ENCODE results near the gene MFSD11.
"Not testable (repeated sequence)": the region's sequence is repeated elsewhere in the genome, so short reads cannot be mapped to it uniquely, and the experiment has no call there.

Gene MFSD11

GRCh38 chr17:76815907-76816589 is 78.1 kb downstream of the MFSD11 start:
- H3K9me3 ChIP-seq (ENCODE audit: control insufficient read depth, low read length); H3K36me3 ChIP-seq (ENCODE audit: control insufficient read depth, insufficient read depth, low read length); H3K4me3 ChIP-seq (ENCODE audit: insufficient read depth, low read depth, low read length); H3K4me1 ChIP-seq (ENCODE audit: control insufficient read depth, insufficient read depth, low read length); H3K27me3 ChIP-seq (ENCODE audit: control insufficient read depth, insufficient read depth, low read length, poor library complexity, severe bottlenecking); H3K27ac ChIP-seq (ENCODE audit: insufficient read depth, low read depth, low read length, poor library complexity, severe bottlenecking): not testable (repeated sequence)
- 77 to 81% methylated on average over 9 of the region's 9 CpGs for WGBS, 2 experiments

GRCh38 chr17:76816590-76817135 is 78.7 kb downstream of the MFSD11 start:
- WGBS, 2 experiments, result 4 to 7% methylated on average over 8 of the region's 8 CpGs
- H3K4me1 ChIP-seq (ENCODE audit: control insufficient read depth, insufficient read depth, low read length), result peaks cover 5% of the 10 kb centered on the region
- H3K27me3 ChIP-seq (ENCODE audit: control insufficient read depth, insufficient read depth, low read length, poor library complexity, severe bottlenecking), result no peaks in the 10 kb centered on the region
- no peaks in the 10 kb centered on the region for H3K36me3 ChIP-seq (ENCODE audit: control insufficient read depth, insufficient read depth, low read length)
- no peaks in the 10 kb centered on the region for H3K9me3 ChIP-seq (ENCODE audit: control insufficient read depth, low read length)
- no peak overlapping the region for H3K27ac ChIP-seq (ENCODE audit: insufficient read depth, low read depth, low read length, poor library complexity, severe bottlenecking)
- no peak overlapping the region for H3K4me3 ChIP-seq (ENCODE audit: insufficient read depth, low read depth, low read length)

GRCh38 chr17:76820039-76820438 is 82.1 kb downstream of the MFSD11 start:
- 53 to 69% methylated on average over 1 of the region's 1 CpG for WGBS, 2 experiments
- H3K4me3 ChIP-seq (ENCODE audit: insufficient read depth, low read depth, low read length), result no peak overlapping the region

DNA sequence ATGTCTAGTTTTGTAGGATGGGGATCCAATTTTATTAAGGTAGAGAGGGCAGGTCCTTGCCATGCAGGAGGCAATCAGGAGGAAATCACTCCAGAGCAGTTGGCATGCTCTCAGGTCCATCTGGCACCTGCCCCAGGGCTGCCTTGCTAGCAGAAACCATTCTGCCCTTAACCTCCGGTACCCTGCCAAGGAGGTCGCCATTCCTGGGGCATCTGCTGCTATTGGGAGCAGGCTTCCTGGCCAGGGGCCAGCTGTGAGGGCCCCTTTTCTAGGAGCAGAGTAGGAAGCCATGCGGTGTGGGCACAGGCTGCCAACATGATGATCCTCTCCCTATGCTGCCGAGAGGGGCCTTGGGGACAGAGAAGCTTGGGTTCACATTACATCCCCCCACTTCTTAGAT is 82.6 kb downstream of the MFSD11 start:
- H3K36me3 ChIP-seq (ENCODE audit: control insufficient read depth, insufficient read depth, low read length), result no peaks in the 10 kb centered on the region
- H3K9me3 ChIP-seq (ENCODE audit: control insufficient read depth, low read length), result no peaks in the 10 kb centered on the region
- WGBS, 2 experiments, result 94 to 97% methylated on average over 4 of the region's 4 CpGs
- no peaks in the 10 kb centered on the region for H3K27me3 ChIP-seq (ENCODE audit: control insufficient read depth, insufficient read depth, low read length, poor library complexity, severe bottlenecking)
- no peak overlapping the region for H3K4me3 ChIP-seq (ENCODE audit: insufficient read depth, low read depth, low read length)
- peaks cover 5% of the 10 kb centered on the region for H3K4me1 ChIP-seq (ENCODE audit: control insufficient read depth, insufficient read depth, low read length)
- H3K27ac ChIP-seq (ENCODE audit: insufficient read depth, low read depth, low read length, poor library complexity, severe bottlenecking), result no peak overlapping the region

More at GRCh38 chr17:76820039-76820438, 82.1 kb downstream of the MFSD11 start:
- H3K27me3 ChIP-seq (ENCODE audit: control insufficient read depth, insufficient read depth, low read length, poor library complexity, severe bottlenecking), result no peaks in the 10 kb centered on the region
- H3K4me1 ChIP-seq (ENCODE audit: control insufficient read depth, insufficient read depth, low read length), result peaks cover 5% of the 10 kb centered on the region
- H3K36me3 ChIP-seq (ENCODE audit: control insufficient read depth, insufficient read depth, low read length), result no peaks in the 10 kb centered on the region
- no peaks in the 10 kb centered on the region for H3K9me3 ChIP-seq (ENCODE audit: control insufficient read depth, low read length)
- H3K27ac ChIP-seq (ENCODE audit: insufficient read depth, low read depth, low read length, poor library complexity, severe bottlenecking), result no peak overlapping the region

DNA sequence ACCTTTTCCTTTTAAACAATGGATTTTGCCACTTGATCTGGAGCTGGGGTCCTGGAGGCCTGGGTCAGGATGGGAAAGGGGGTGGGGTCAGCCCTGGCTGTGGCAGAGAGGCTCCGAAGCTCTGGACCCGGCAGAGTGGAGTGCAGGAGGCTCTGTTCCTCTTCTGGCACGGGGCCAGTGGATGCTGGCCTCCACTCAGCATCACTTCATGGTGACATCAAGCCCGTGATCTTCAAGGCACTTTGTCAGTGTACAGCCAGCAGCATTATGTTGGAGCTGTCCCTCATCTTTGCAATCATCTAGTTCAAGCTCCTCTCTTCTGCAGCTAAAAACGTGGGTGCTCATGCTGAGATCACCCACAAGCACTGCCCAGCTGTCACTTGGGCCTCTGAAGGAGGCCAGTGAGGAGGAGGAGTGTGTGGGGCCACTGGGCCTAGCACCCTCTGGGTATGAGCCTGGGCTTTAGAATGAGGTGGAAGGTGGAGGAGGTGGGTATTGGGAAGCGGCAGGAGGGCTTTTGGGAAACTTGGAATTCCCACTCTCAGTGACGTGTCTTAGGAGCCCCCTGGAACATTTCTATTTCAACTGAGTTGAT is 84.4 kb downstream of the MFSD11 start:
- H3K27ac ChIP-seq (ENCODE audit: insufficient read depth, low read depth, low read length, poor library complexity, severe bottlenecking), result no peak overlapping the region
- no peaks in the 10 kb centered on the region for H3K9me3 ChIP-seq (ENCODE audit: control insufficient read depth, low read length)
- H3K4me3 ChIP-seq (ENCODE audit: insufficient read depth, low read depth, low read length), result no peak overlapping the region
- H3K36me3 ChIP-seq (ENCODE audit: control insufficient read depth, insufficient read depth, low read length), result no peaks in the 10 kb centered on the region
- H3K4me1 ChIP-seq (ENCODE audit: control insufficient read depth, insufficient read depth, low read length), result peaks cover 5% of the 10 kb centered on the region
- no peaks in the 10 kb centered on the region for H3K27me3 ChIP-seq (ENCODE audit: control insufficient read depth, insufficient read depth, low read length, poor library complexity, severe bottlenecking)
- WGBS, 2 experiments, result 83 to 90% methylated on average over 7 of the region's 7 CpGs

DNA sequence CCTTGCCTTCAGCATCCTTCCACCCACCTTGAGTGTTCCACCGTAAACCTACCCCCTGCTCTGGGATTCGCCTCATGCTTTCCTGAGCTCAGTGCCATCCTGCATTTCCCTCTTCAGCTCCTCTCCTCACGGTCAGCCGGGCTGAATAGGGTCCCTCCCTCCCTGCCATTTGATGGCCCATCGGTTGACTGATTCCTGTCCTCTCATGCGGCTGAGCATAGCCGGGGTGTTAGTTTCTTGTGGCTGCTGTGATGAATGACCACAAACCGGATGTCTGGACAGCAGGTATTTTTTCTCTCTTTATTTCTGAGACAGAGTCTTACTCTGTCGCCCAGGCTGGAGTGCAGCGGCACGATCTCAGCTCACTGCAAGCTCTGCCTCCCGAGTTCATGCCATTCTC is 86.2 kb downstream of the MFSD11 start:
- Histone ChIP-seq H3K36me3 (ENCODE audit: control insufficient read depth, insufficient read depth, low read length) (no peaks in the 10 kb centered on the region), H3K4me3 (ENCODE audit: insufficient read depth, low read depth, low read length) (no peak overlapping the region), H3K27me3 (ENCODE audit: control insufficient read depth, insufficient read depth, low read length, poor library complexity, severe bottlenecking) (no peaks in the 10 kb centered on the region), H3K27ac (ENCODE audit: insufficient read depth, low read depth, low read length, poor library complexity, severe bottlenecking) (no peak overlapping the region), H3K9me3 (ENCODE audit: control insufficient read depth, low read length) (no peaks in the 10 kb centered on the region), H3K4me1 (ENCODE audit: control insufficient read depth, insufficient read depth, low read length) (peaks cover 5% of the 10 kb centered on the region)
- WGBS, 2 experiments, result 88 to 90% methylated on average over 12 of the region's 12 CpGs

DNA sequence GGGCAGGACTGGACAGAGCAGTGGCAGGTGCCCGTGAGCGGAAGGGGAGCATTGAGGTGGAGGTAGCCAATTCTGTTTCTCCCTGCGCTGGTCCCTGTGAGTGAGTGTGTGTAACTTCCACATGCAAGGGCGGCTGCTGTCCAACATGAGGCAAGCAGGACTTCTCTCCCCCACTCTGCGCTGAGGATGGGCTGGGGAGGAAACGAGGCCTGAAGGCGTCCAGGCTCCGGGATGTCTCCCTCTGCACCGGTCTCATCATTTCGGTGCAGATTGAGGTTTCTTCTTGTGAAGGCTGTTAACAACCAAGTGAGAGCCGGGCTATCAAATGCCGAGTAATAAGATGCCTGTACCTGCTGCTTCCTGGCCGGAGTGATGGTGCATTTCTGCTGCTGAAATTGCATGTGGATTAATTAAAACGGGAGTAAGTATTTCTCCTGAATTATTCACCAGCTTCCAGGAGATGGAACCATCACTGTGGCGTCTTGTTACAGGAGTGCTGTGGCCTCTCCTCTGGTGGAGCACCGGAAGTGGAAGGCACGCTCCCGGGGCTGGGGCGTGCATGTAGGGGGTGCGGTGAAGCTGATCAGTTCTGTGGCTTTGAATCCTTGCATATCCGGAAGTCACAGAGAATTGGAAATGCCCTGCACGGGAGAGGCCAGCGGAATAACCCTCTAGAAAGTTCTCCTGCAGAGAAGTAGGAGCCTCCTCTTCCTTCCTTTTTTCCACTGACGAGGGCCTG is 88.6 kb downstream of the MFSD11 start:
- Histone ChIP-seq H3K4me1 (ENCODE audit: control insufficient read depth, insufficient read depth, low read length) (no peaks in the 10 kb centered on the region), H3K27me3 (ENCODE audit: control insufficient read depth, insufficient read depth, low read length, poor library complexity, severe bottlenecking) (no peaks in the 10 kb centered on the region), H3K27ac (ENCODE audit: insufficient read depth, low read depth, low read length, poor library complexity, severe bottlenecking) (no peak overlapping the region), H3K36me3 (ENCODE audit: control insufficient read depth, insufficient read depth, low read length) (no peaks in the 10 kb centered on the region), H3K9me3 (ENCODE audit: control insufficient read depth, low read length) (no peaks in the 10 kb centered on the region), H3K4me3 (ENCODE audit: insufficient read depth, low read depth, low read length) (no peak overlapping the region)
- WGBS, 2 experiments, result 89 to 92% methylated on average over 24 of the region's 24 CpGs

- no peaks in the 10 kb centered on the region for H3K9me3 ChIP-seq (ENCODE audit: control insufficient read depth, low read length)
- 92 to 94% methylated on average over 14 of the region's 14 CpGs for WGBS, 2 experiments
- H3K4me3 ChIP-seq (ENCODE audit: insufficient read depth, low read depth, low read length), result no peak overlapping the region
- no peaks in the 10 kb centered on the region for H3K4me1 ChIP-seq (ENCODE audit: control insufficient read depth, insufficient read depth, low read length)
- H3K27ac ChIP-seq (ENCODE audit: insufficient read depth, low read depth, low read length, poor library complexity, severe bottlenecking), result no peak overlapping the region
- H3K36me3 ChIP-seq (ENCODE audit: control insufficient read depth, insufficient read depth, low read length), result no peaks in the 10 kb centered on the region
- no peaks in the 10 kb centered on the region for H3K27me3 ChIP-seq (ENCODE audit: control insufficient read depth, insufficient read depth, low read length, poor library complexity, severe bottlenecking)
Observed at GRCh38 chr17:76827736-76828135, 89.8 kb downstream of the MFSD11 start.

Data from ectodermal cell (in vitro differentiated cells).